ENCODE data around the gene NRXN3.

- no peak for TF ChIP-seq CTCF (conservative IDR thresholded peaks at IDR 0.05; ENCODE audit: low read length)
- no peak for TF ChIP-seq EZH2phosphoT487 (IDR thresholded peaks at IDR 0.05; ENCODE audit: borderline replicate concordance, low read depth, low read length)
Observed at GRCh38 chr14:78698991-78699390, 528.8 kb downstream of the NRXN3 start.
